GM23338 (cell line): Measurements from ENCODE around the gene FXR1. TPM values are rescaled to one million over a fixed set of nuclear protein-coding genes. Genes with fewer than 3 reads are reported as not detected.

Experiments used
- CTCF ChIP-seq, 2 experiments: fragments of 200-600 bp in 1 of 2; sonication (generic) in 1 of 2; conservative IDR thresholded peaks; 2 replicates each; pipeline versions ENCODE4 v1.5.1 to v1.6.1; 2016 to 2017; ENCODE audit warnings: antibody characterized with exemption in 2 of 2, low read depth in 2 of 2, mild to moderate bottlenecking in 2 of 2, moderate library complexity in 1 of 2
- EZH2 ChIP-seq: fragments of 200-600 bp; sonication (generic); IDR thresholded peaks from one replicate; pipeline ENCODE4 v1.8.0; 2017; ENCODE audit warnings: antibody characterized with exemption, mild to moderate bottlenecking, low read depth; ENCODE audit not compliant: unreplicated experiment
- NANOG ChIP-seq: IDR thresholded peaks from 2 replicates; pipeline ENCODE4 v1.6.1; 2016; ENCODE audit warnings: antibody characterized with exemption, borderline replicate concordance
- STAT1 ChIP-seq: IDR thresholded peaks from one replicate; pipeline ENCODE4 v1.6.1; 2016; ENCODE audit warnings: antibody characterized with exemption; ENCODE audit not compliant: unreplicated experiment
- ZNF114 ChIP-seq: fragments of 250-450 bp; sonication (Bioruptor Pico); IDR thresholded peaks from 2 replicates; pipeline ENCODE4 v1.5.0; 2020; ENCODE audit warnings: mild to moderate bottlenecking, moderate library complexity
- ZNF331 ChIP-seq: fragments of 250-450 bp; sonication (Bioruptor Pico); IDR thresholded peaks from 2 replicates; pipeline ENCODE4 v1.5.0; 2020; ENCODE audit warnings: low read depth, mild to moderate bottlenecking, moderate library complexity
- ZNF462 ChIP-seq: fragments of 250-450 bp; sonication (Bioruptor Pico); IDR thresholded peaks from 2 replicates; pipeline ENCODE4 v1.5.0; 2020; ENCODE audit warnings: mild to moderate bottlenecking, moderate library complexity
- polyA plus RNA-seq: library from polyadenylated mRNA; unstranded; fragments of >200 nt; fragmentation: Nextera tagmentation; extraction: Ambion mirVana; gene quantifications from 2 replicates; pipeline ENCODE4 v1.2.1, GENCODE V29; 2016
- total RNA-seq: library from RNA; depleted of rRNA; stranded (reverse); fragments of >200 nt; shearing (Covaris generic); gene quantifications from 2 replicates; pipeline ENCODE4 v1.2.3, GENCODE V29; 2014

The FXR1 gene
- total and polyA plus RNA-seq, 2 experiments from 2014 or later, result 136 to 228 TPM

- TF ChIP-seq ZNF462 (CRISPR knock-in tag), result no peak
- no peak for TF ChIP-seq ZNF331 (CRISPR knock-in tag)
- TF ChIP-seq EZH2, result no peak
- TF ChIP-seq ZNF114, result no peak
- TF ChIP-seq STAT1, result no peak
- no peak for TF ChIP-seq NANOG
- no peak for TF ChIP-seq CTCF (conservative IDR thresholded peaks at IDR 0.05; ENCODE audit: low read depth in 2 of 2)
These were observed 74.9 kb downstream of the FXR1 start (continued) for GRCh38 chr3:180987344-180987743.
